IPS-15b (cell line): ENCODE results near the gene FAM222A.

ENCODE experiments used
- H3K27me3 ChIP-seq: one replicate; pipeline ENCODE4 v1.6.1; 2013; ENCODE audit warnings: low read length; ENCODE audit not compliant: control insufficient read depth, insufficient read depth
- H3K36me3 ChIP-seq: one replicate; pipeline ENCODE4 v1.6.1; 2013; ENCODE audit warnings: low read length; ENCODE audit not compliant: control insufficient read depth, insufficient read depth
- H3K4me1 ChIP-seq: one replicate; pipeline ENCODE4 v1.6.1; 2013; ENCODE audit warnings: mild to moderate bottlenecking, low read length; ENCODE audit not compliant: control insufficient read depth, insufficient read depth
- H3K4me3 ChIP-seq: one replicate; pipeline ENCODE4 v1.5.1; 2013; ENCODE audit warnings: low read depth, low read length
- H3K9ac ChIP-seq: one replicate; pipeline ENCODE4 v1.6.1; 2013; ENCODE audit warnings: low read depth, mild to moderate bottlenecking, low read length
- H3K9me3 ChIP-seq: one replicate; pipeline ENCODE4 v1.6.1; 2013; ENCODE audit warnings: mild to moderate bottlenecking, low read length; ENCODE audit not compliant: control insufficient read depth, insufficient read depth

Gene FAM222A

GRCh38 chr12:109706398-109706746, 7.3 kb upstream of the FAM222A start:
- H3K9me3 ChIP-seq, result no peaks in the 10 kb centered on the region
- H3K9ac ChIP-seq, result no peak overlapping the region
- no peak overlapping the region for H3K4me3 ChIP-seq
- H3K4me1 ChIP-seq, result no peaks in the 10 kb centered on the region
- no peaks in the 10 kb centered on the region for H3K36me3 ChIP-seq
- peaks cover 11% of the 10 kb centered on the region for H3K27me3 ChIP-seq

- Histone ChIP-seq H3K4me3 (no peak overlapping the region), H3K4me1 (no peaks in the 10 kb centered on the region), H3K9me3 (no peaks in the 10 kb centered on the region), H3K36me3 (no peaks in the 10 kb centered on the region), H3K9ac (no peak overlapping the region), H3K27me3 (peaks cover 16% of the 10 kb centered on the region)
Observed at GRCh38 chr12:109706747-109707469, 6.7 kb upstream of the FAM222A start.

- Histone ChIP-seq H3K27me3 (peaks cover 19% of the 10 kb centered on the region), H3K4me1 (peaks cover 2% of the 10 kb centered on the region), H3K9me3 (no peaks in the 10 kb centered on the region), H3K4me3 (no peak overlapping the region), H3K9ac (no peak overlapping the region), H3K36me3 (no peaks in the 10 kb centered on the region)
Observed at GRCh38 chr12:109707470-109707821, 6.2 kb upstream of the FAM222A start.

DNA sequence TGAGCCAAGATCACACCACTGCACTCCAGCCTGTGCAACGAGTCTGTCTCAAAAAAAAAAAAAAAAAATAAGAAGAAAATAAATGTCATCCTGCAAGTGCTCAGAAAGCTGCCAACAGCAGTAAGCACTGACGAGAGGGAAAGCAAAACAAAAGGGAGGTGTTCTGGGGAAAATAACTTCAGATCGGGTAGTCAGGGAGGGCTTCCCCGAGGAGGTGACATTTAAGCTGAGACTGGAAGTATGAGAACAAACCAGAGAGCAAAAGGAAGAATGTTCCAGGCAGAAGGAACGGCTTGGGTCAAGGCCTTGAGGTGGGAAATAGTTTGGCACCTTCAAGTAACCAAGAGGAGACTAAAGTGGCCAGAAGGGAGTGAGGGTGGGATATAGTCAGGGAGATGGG, 4.7 kb upstream of the FAM222A start:
- H3K9me3 ChIP-seq, result no peaks in the 10 kb centered on the region
- peaks cover 3% of the 10 kb centered on the region for H3K4me1 ChIP-seq
- H3K36me3 ChIP-seq, result no peaks in the 10 kb centered on the region
- H3K9ac ChIP-seq, result no peak overlapping the region
- H3K27me3 ChIP-seq, result peaks cover 25% of the 10 kb centered on the region
- no peak overlapping the region for H3K4me3 ChIP-seq

- no peak overlapping the region for H3K9ac ChIP-seq
- H3K27me3 ChIP-seq, result peaks cover 25% of the 10 kb centered on the region
- no peaks in the 10 kb centered on the region for H3K36me3 ChIP-seq
- no peaks in the 10 kb centered on the region for H3K9me3 ChIP-seq
- H3K4me1 ChIP-seq, result peaks cover 3% of the 10 kb centered on the region
- no peak overlapping the region for H3K4me3 ChIP-seq
Observed at GRCh38 chr12:109709401-109709991, 4.1 kb upstream of the FAM222A start.

GRCh38 chr12:109710205-109710746, 3.3 kb upstream of the FAM222A start:
- peaks cover 3% of the 10 kb centered on the region for H3K4me1 ChIP-seq
- no peak overlapping the region for H3K9ac ChIP-seq
- H3K36me3 ChIP-seq, result no peaks in the 10 kb centered on the region
- H3K27me3 ChIP-seq, result peaks cover 28% of the 10 kb centered on the region
- no peaks in the 10 kb centered on the region for H3K9me3 ChIP-seq
- no peak overlapping the region for H3K4me3 ChIP-seq

GRCh38 chr12:109710747-109711595, 2.7 kb upstream of the FAM222A start:
- Histone ChIP-seq H3K9ac (no peak overlapping the region), H3K4me1 (peaks cover 3% of the 10 kb centered on the region), H3K36me3 (no peaks in the 10 kb centered on the region), H3K4me3 (no peak overlapping the region), H3K9me3 (no peaks in the 10 kb centered on the region), H3K27me3 (peaks cover 29% of the 10 kb centered on the region)

- H3K9ac ChIP-seq, result no peak overlapping the region
- no peaks in the 10 kb centered on the region for H3K36me3 ChIP-seq
- H3K4me3 ChIP-seq, result peak overlapping the region; percentile 37
- H3K27me3 ChIP-seq, result peaks cover 36% of the 10 kb centered on the region
- H3K4me1 ChIP-seq, result peaks cover 3% of the 10 kb centered on the region
- no peaks in the 10 kb centered on the region for H3K9me3 ChIP-seq
Observed at GRCh38 chr12:109711596-109712461, 1.8 kb upstream of the FAM222A start.

GRCh38 chr12:109714141-109714912, 702 bp downstream of the FAM222A start:
- H3K9ac ChIP-seq, result no peak overlapping the region

GRCh38 chr12:109714913-109715244, 1.3 kb downstream of the FAM222A start:
- Histone ChIP-seq H3K9ac (no peak overlapping the region), H3K36me3 (no peaks in the 10 kb centered on the region), H3K9me3 (no peaks in the 10 kb centered on the region), H3K4me1 (peaks cover 13% of the 10 kb centered on the region), H3K27me3 (peaks cover 52% of the 10 kb centered on the region), H3K4me3 (peak overlapping the region; percentile 52)

More at GRCh38 chr12:109714141-109714912, 702 bp downstream of the FAM222A start:
- Histone ChIP-seq H3K4me3 (peak overlapping the region; percentile 52), H3K36me3 (no peaks in the 10 kb centered on the region), H3K9me3 (no peaks in the 10 kb centered on the region), H3K27me3 (peaks cover 52% of the 10 kb centered on the region), H3K4me1 (peaks cover 13% of the 10 kb centered on the region)
